ENCODE results near the gene HASPIN.

GRCh38 chr17:3695129-3695722 is 28.5 kb upstream of the HASPIN start:
- TF ChIP-seq CTCF (conservative IDR thresholded peaks at IDR 0.05; ENCODE audit: low read depth in 2 of 2) (no peak), ETS1 (IDR thresholded peaks at IDR 0.05) (no peak), EZH2 (IDR thresholded peaks at IDR 0.05; ENCODE audit: low read depth, unreplicated experiment) (no peak), REST (IDR thresholded peaks at IDR 0.05; ENCODE audit: unreplicated experiment) (no peak), EZH2phosphoT487 (IDR thresholded peaks at IDR 0.05; ENCODE audit: unreplicated experiment) (no peak), POLR2AphosphoS5 (IDR thresholded peaks at IDR 0.05; ENCODE audit: low read depth) (no peak), CREB1 (CRISPR knock-in tag; IDR thresholded peaks at IDR 0.05; ENCODE audit: low read depth) (no peak), JUNB (IDR thresholded peaks at IDR 0.05; ENCODE audit: unreplicated experiment) (no peak), NANOG (IDR thresholded peaks at IDR 0.05; ENCODE audit: borderline replicate concordance) (no peak), ZNF331 (CRISPR knock-in tag; IDR thresholded peaks at IDR 0.05; ENCODE audit: low read depth) (no peak), ZNF114 (CRISPR knock-in tag; IDR thresholded peaks at IDR 0.05) (no peak), ZNF462 (CRISPR knock-in tag; IDR thresholded peaks at IDR 0.05) (no peak), STAT1 (IDR thresholded peaks at IDR 0.05; ENCODE audit: unreplicated experiment) (no peak)

Measured in GM23338 (cell line).